DMS153 (cell line): ENCODE results near the gene GCLC.

Experiments
- DNase-seq: peaks from one replicate; lab custom pipeline; 2025; lab: John Stamatoyannopoulos, UW

Gene GCLC

DNA sequence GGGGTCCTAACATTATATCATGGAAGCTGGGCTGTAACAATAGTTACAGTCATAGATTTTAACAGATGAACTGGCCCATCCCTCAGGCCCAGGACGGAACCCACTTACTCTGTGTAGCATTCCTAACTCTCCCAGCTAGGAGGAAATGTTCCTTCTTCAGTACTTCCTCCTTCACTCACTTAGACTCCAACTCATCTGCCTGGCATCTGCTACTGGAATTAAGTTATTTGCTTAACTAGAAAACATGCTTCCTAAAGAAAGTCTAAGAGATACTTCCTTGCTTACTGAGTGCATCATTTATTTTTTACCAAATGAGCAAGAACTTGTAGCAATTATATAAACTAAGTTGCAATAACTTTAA lies 20.5 kb downstream of the GCLC start:
- no peak for DNase-seq

DNA sequence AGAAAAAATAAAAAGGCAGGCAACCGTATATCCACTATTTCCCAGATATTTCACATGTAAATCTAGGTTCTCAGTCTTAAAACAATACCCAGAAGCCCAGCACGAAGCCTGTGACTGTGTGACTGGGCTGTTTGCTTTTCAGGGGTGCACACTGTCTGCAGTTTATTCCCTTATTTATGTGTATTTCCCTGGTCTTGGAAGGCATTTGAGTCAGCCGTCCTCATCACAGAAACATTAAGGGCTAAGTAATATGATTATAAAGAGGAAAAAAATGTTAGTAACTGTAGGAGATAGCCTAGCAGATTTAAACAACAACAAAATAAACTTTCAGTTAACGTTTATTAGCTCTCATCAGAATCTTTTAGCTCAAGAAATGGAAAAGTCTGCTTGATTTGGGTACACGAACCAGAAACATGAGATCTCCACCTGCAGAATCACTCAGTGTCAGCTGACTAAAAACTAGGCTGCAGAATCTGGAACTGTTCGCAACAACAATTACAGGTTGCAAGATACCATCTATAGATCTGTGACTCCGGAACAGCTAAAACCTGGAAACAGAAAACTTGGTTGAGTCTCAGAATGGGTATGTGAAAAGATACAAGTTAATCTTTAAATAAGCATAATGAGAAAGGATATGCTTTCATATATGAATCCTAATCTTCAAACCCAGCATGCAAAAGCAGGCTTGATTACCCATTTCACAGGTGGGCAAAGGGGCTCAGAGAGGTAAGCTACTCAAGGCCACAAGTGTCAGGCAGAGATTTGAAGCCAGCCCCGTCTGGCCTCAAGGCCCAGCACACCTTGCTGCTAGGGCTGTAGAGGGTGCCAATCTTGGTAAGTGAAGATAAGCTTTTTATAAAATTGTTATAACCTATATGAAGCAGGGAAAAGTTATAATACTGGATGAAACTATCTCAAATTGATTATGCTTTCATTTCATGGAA lies 21.1 kb downstream of the GCLC start:
- DNase-seq: no peak

DNA sequence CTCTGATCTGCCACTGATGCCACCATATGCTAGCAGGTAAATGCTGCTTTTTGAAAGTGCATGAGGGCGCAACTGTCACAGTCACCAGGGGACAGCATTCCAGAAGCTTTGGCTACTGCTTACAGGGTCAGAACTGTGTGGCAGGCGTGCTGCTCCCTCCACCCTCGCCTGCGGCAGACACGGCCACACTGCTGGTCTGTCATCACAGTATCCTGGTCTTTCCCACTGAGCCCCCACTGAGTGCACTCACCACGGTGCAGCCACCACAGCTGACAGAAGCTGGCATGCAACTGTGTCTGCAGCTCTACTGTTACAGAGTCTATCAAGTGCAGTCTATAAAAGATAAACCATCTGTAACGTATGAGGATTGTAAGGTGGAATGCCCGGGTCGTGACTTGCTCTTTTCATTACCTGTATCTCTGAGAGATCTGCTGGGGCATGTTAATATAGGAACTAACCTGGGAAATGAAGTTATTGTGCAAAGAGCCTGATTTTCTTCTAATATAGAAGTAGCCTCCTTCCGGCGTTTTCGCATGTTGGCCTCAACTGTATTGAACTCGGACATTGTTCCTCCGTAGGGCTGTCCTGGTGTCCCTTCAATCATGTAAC lies 24.5 kb downstream of the GCLC start:
- DNase-seq: no peak

DNA sequence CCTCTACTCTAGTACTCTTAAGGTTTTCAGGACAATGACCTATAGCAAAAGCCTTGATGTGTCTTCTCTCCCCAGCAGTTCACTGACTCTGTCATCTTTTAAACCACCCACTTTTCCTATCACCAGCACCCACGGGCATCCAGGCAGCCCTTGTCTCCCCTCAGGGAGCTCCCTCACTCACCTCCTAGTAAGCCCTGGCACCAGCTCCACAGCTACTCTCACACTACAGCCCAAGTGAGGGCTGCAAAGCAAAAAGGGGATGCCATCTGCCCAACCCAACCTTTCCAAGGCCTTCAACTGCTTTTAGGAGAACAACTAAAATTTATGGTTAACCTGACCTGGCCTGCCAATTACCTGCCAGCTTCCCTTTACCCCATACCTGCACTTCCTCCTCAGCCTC lies 26.0 kb downstream of the GCLC start:
- DNase-seq: no peak

DNA sequence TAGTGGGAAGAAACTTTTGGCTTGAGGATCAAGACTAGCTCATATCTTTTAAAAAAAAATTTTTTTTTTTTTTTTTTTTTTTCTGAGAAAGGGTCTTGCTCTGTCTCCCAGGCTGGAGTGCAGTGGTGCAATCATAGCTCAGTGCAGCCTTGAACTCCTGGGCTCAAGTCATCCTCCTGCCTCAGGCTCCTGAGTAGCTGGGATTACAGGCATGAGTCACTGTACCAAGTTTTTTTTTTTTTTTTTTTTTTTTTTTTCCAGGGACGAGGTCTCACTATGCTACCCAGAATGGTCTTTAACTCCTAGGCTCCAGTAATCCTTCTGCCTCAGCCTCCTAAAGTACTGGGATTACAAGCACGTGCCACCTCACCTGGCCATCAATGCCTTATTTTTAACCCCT lies 27.9 kb downstream of the GCLC start:
- no peak for DNase-seq

DNA sequence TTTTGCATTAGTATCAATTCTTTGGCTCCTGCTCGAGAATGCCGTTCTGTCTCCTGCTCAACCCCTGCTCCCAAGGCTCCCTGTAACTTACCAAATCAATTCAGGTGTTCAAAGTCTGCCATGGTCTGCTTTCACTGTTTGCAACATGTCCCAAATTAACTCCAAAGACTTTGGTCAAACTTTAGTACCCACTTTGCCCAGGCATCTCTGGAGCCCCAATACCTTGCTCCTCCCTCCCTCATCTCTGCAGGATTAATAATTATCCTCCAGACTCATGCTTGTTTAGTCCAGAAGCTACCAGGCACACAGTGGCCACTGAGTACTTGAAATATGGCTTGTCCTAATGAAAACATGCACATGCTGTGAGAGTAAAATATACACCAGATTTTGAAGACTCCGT lies 30.2 kb downstream of the GCLC start:
- no peak for DNase-seq

DNA sequence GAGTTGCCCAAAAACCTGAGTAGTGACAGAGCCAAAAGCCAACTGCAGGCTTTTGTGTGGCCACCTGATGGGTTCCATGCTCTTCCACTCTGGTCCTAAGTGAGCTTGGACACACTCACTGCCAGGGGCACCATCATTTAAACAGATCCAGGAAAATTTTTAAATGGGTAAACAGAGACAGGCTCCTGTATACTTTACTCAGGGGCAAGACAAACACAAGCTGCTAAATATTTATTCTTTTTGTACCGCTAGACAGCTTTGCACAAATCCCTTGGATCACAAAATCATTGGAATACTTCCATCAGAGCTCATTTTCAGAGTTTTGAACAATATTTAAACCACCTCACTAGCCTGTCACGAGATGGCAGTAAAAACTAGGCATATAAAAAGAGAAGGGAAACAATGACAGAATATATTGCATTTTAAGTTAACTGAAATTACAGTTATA lies 31.4 kb downstream of the GCLC start:
- DNase-seq: no peak

DNA sequence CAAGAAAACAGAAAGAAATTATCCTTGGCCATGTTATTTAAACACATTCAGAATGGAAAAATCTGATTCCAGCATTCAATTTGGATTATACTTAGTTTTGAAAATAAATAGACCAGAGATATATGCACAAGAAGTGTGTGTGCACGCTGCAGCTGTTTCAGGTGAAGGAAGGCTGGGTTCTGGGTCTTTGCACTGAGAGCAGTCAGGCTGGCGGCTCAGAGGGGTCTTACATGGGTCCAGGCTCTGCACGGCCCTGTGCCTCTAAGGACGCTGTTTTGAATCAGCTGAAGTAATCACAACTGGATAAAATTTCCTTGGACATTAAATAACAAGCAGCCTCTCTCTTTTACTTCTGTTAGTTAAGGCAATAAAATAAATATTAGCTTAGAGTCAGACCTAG lies 31.8 kb downstream of the GCLC start:
- no peak for DNase-seq

DNA sequence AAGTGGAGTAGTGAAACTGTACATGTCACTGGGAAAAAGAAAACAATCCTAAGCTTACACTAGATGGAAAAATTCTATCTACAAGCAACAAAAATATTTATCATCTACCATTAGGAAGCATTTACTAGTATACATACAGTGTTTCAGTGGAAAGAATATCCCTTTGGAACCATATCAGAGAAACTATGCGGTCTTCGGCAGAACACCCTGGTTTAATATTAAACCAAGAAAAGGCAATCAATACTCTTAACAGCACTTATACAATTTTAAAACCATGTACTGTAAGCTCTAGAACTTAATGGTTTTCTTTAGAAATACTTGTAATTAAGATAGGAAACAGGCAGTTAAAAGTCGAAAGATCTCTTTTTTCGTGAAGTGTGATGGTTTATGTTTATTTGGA lies 32.3 kb downstream of the GCLC start:
- DNase-seq: no peak

DNA sequence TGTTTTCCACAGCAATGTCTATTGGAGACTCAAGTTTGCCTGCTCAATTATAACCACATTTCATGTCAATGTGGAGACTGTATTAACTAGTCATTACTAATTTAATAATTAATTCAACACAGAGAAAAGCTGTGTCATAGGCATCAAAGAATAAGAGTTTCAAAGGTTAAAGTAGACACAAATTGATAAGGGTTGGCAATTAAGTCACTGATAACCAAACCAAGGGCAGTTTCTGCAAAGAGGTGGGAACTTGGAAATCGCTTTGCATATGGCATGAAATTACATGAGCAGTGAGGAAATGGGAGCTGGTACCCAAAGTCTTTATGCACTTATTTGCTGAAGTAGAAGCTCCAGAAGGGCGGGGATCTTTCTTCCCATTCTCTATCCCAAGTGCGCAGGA lies 34.2 kb downstream of the GCLC start:
- DNase-seq: no peak

DNA sequence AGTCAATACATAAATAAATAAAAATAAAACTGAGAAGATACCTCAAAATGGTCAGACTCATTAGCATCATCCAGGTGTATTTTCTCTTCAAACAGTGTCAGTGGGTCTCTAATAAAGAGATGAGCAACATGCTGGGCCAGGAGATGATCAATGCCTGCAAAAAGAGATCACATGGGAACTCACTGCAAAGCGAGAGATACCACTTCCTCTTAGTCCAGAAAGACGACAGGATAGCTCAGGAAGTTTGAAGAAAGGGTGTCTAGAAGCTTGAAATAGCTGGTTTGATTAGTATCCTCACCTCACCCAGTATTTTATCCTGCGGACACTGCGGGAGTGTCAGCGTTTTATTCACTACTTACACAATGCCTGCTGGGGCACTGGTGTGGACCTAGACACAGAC lies 38.0 kb downstream of the GCLC start:
- no peak for DNase-seq

DNA sequence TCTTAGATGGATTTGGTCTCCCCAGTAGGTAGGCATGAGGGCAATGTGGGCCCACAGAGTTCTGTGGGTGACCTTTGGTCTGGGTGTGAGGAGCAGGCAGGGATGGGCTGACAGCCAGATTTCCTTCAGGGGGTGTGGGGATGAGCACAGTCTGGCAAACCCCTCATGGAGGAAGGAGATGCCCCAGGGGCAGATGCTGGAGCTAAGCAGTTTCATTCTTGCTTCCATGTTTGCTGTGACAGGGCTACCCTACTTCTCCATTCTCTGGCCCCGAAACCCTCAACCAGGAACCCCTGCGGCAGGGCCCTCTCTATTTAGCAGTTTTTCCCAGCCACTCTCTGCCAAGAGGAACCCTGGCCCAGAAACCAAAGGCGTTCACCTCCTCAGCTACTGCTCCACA lies 40.4 kb downstream of the GCLC start:
- no peak for DNase-seq

DNA sequence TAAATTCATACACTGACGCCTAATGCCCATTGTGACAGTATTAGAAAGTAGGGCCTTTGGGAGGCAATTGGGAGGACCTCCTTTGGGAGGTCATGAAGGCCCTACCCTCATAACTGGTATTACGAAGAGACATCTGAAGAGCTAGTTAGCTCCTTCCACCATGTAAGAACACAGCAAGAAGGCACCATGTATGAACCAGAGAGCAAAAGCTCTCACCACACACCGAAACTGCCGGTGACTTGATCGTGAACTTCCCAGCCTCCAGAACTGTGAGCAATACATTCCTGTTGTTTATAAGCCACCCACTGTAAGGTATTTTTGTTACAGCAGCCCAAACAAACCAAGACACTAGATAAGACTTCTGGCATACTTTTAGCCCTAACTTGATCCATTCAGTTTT lies 41.8 kb downstream of the GCLC start:
- no peak for DNase-seq

DNA sequence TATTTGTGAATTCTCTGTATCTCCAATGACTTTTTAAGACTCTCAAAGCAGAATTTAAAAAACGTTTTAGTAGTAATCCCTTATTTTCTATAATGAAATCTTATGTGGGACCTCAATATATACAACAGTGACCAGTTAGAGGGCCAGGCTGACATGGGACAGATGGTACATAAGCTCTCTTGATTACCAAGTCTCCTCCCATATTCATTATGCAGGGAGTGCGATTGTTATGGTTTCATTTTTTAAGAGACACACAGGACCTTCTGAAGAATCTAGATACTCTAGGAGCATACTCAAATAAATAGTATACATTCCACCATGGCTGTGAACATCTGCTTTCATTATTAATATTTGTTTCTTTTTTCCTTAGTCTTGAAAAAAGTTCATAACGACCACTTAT lies 43.5 kb downstream of the GCLC start:
- no peak for DNase-seq

DNA sequence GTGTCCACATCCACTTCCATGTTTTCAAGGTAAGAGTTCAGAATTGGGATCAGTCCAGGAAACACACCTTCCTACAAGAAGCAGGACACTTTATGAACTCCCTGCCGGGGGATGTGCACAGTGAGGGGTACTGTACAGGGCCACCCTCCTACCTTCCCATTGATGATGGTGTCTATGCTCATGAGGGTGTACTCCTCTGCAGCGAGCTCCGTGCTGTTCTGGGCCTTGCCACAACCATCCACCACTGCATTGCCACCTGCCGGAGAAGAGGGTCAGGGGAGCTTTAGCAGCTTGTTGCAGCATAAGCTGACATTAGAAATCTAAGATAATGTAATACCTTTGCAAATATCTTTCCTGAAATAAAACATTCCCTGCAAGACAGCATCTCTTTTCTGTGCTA lies 44.8 kb downstream of the GCLC start:
- DNase-seq: no peak

DNA sequence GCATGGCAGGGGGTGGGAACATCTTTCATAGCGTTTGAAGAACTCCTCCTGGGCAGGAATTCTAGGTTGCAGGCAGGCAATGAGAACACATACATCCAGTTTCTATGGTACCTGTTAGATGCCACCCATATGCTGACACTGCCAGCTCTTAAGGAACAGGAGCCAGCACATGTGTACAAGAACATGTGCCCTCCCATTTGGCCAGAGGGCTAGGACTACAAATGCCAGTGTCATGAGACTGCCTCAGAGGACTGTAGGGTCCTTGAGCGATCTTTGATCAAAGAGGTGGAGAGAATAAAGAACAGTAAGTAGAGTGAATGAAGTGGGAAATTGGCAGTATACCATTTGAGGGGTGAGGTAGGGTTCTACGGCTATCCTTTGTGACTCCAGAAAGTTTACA lies 45.8 kb downstream of the GCLC start:
- DNase-seq: no peak

DNA sequence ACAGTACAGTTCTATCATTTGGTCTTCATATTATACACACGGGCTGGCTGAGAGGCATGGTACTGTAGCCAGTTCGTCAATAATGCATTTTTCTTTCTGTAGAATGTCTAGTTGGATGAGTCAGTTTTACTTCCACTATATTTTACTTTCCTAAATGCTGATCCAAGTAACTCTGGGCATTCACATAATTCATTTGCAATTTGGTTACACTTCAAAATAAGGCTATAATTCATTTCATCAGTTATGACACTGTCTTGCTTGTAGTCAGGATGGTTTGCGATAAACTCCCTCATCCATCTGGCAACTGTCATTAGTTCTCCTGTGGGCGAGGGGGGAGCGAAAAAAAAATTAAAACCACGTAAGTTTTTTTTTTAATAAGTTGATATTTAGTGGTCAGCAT lies 46.3 kb downstream of the GCLC start:
- DNase-seq: no peak

DNA sequence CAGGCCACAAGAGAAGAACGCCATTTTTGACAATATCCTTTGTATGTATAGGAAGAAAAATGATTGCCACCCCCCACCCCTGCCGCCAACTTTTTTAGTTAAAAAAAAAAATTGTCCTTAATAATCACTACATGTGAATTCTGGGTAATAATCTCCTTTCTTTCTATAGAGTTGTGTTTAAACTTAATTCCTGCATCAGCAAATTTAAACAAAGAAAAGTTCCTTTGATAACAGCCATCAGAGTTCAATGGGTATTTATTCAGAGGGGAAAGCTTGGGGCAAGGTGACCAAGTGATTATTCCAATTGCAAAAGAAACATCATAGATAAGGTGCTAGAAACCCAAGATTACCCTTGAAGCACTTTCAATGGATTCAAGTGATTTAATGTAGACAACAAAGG lies 47.0 kb downstream of the GCLC start:
- DNase-seq: no peak

DNA sequence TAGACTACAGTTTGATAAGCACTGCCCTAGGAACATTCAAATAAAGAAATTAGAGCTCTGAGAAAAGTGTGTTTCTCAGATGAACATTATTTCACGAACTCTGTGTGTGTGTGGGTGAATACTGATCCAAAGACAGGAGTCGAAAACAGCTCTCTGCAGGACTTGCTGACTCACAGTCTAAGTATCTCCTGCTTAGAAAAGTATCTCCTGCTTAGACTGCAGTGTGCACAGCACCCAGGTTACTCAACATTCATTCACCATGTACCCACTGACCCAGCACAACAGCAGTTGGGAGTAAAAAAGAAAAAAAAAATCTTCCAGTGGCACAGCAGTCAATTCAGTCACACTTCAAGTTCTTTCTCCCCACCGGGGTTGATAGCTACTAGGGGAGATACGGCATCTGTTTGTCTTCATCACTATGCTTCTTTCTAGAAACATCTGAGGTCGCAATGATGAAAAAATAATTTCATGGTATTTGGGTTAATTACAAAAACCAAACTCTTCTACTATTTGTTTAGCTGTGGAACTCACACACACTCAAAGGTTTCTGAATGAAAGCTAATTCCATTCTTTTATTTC lies 48.0 kb downstream of the GCLC start:
- no peak for DNase-seq

DNA sequence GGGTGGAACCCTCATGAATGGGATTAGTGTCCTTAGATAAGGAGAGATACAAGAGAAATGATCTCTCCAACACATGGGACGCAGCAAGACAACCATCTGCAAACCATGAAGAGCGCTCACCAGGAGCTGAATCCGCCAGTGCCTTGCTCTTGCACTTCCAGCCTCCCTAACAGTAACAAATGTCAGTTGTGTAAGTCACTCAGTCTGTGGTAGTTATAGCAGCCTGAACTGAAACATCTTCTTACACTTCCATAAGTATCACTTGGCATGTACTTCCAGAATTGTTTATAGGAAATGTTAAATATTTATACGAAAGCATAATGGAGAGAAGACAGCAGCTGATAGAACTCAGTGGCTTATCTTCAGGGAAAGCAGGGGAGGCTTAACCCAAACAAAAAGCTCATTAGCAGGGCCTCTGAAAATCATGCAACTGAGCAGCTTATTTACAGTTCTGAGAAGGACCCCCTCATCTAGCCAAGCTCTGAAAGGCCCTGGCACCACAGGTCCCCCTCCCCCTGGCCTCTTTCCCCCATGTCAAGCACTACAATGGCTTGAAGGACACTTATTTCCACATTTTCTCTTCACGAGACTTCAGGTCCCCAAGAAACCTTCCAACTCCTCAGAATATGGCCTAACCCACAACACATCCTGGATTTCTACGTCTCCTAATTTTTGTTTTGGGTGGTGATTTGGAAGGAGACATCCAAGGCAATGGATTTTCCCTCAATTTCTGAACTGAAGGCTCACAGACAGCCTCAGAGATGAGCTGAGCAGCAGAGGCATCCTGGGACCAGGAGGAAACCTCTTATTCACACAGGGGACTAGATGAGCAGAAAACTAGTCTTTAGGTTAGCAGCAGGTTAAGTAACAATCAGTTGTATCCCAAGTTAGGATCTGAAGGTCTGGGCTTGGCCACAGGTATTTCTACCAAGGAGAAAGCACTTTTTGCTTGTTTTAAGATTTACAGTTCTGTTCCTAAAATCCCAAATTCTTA lies 49.1 kb downstream of the GCLC start:
- DNase-seq: no peak

DNA sequence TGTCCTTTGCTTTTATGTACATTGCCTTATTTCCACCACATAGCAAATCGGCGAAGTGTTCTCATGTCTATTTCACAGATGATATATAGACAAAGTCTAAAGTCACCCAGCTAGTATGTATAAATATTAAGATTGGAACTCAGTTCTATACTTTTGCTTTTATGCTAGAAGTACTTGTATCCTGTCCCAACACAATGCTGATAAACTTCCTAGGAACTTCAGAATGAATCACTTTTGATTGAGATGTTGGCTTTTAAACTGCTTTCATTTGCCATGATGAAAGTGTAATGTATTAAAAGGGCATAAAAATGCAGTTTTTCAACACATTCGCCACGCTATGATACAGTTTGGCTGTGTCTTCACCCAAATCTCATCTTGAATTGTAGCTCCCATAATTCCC lies 50.8 kb downstream of the GCLC start:
- DNase-seq: no peak

DNA sequence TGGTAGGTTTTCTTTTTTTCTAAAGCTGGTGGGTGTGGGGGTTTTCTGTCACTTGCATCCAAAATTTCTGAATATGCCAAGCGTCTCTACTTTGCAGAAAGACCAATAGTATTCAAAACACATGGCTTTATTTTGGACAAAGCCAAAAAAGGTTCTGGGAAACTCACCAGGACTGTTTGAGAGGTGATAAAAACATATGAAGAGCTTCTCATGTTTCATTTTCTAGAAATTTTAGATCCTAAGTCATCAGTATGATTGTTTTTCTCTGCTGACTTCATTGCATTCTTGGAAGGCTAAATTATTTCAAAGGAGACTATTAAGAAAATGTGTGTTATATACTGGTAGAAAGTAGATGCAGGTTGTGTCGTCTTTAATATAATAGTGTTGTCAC lies 51.3 kb downstream of the GCLC start:
- no peak for DNase-seq
